Measurements from ENCODE around the gene BNC2. TPM values are rescaled to one million over a fixed set of nuclear protein-coding genes. Genes with fewer than 3 reads are reported as not detected.

The BNC2 gene
- total and polyA plus RNA-seq, 7 experiments from 2014 or later = 0.05 to 1.5 (median 0.59) TPM; not detected in 3

GRCh38 chr9:16901590-16901989 lies 31.1 kb upstream of the BNC2 start:
- peaks cover 0 to 19% (median 5%) of the 10 kb centered on the region in 11 donors for H3K9me3 Mint-ChIP-seq
- DNase-seq = no peak
- ChIA-PET CTCF (no interaction called here), POLR2A (no interaction called here)
- H3K27ac Mint-ChIP-seq = no peak overlapping the region
- no peak for ATAC-seq
- intact Hi-C loops (cut with micrococcal nuclease) = no loop called here
- H3K36me3 ChIP-seq (ENCODE audit: control insufficient read depth in 2 of 3, insufficient read depth in 3 of 3, low read length in 3 of 3) = no peaks in the 10 kb centered on the region
- H3K36me3 Mint-ChIP-seq = peaks cover 0 to 4% (median 0%) of the 10 kb centered on the region in 5 donors
- H3K4me1 Mint-ChIP-seq = peaks cover 0 to 4% (median 0%) of the 10 kb centered on the region in 7 donors
- no peaks in the 10 kb centered on the region for H3K4me1 ChIP-seq (ENCODE audit: control insufficient read depth in 2 of 2, insufficient read depth in 2 of 2, low read length in 2 of 2)
- H3K27me3 Mint-ChIP-seq = no peaks in the 10 kb centered on the region
- no peaks in the 10 kb centered on the region for H3K27me3 ChIP-seq (ENCODE audit: control insufficient read depth in 2 of 2, insufficient read depth in 2 of 2, low read length in 2 of 2)
- H3K4me3 ChIP-seq (ENCODE audit: low read length) = no peak overlapping the region
- no peaks in the 10 kb centered on the region for H3K9me3 ChIP-seq (ENCODE audit: control insufficient read depth in 2 of 3, low read length in 3 of 3)
- no peak overlapping the region for H3K27ac ChIP-seq (ENCODE audit: low read depth, low read length)
- H3K4me3 Mint-ChIP-seq = no peak overlapping the region

GRCh38 chr9:16899606-16900005 lies 29.1 kb upstream of the BNC2 start:
- Histone ChIP-seq H3K4me3 (ENCODE audit: low read length) (no peak overlapping the region), H3K9me3 (ENCODE audit: control insufficient read depth in 2 of 3, low read length in 3 of 3) (no peaks in the 10 kb centered on the region), H3K27me3 (ENCODE audit: control insufficient read depth in 2 of 2, insufficient read depth in 2 of 2, low read length in 2 of 2) (no peaks in the 10 kb centered on the region), H3K36me3 (ENCODE audit: control insufficient read depth in 2 of 3, insufficient read depth in 3 of 3, low read length in 3 of 3) (no peaks in the 10 kb centered on the region), H3K27ac (ENCODE audit: low read depth, low read length) (no peak overlapping the region), H3K4me1 (ENCODE audit: control insufficient read depth in 2 of 2, insufficient read depth in 2 of 2, low read length in 2 of 2) (no peaks in the 10 kb centered on the region)
- POLR2A ChIA-PET = no interaction called here
- Mint-ChIP-seq H3K27ac (no peak overlapping the region), H3K9me3 (peaks cover 2 to 21% (median 7%) of the 10 kb centered on the region in 11 donors), H3K4me1 (peaks cover 0 to 4% (median 0%) of the 10 kb centered on the region in 7 donors), H3K36me3 (peaks cover 0 to 4% (median 0%) of the 10 kb centered on the region in 5 donors), H3K4me3 (no peak overlapping the region), H3K27me3 (no peaks in the 10 kb centered on the region)
- no peak for ATAC-seq
- DNase-seq = no peak
- intact Hi-C loops (cut with micrococcal nuclease) = no loop called here
- CTCF ChIA-PET = no interaction called here

- intact Hi-C loops (cut with micrococcal nuclease) = no loop called here
- H3K27ac ChIP-seq (ENCODE audit: low read depth, low read length) = no peak overlapping the region
- DNase-seq (no peak), ATAC-seq (no peak)
- Mint-ChIP-seq H3K9me3 (peaks cover 2 to 24% (median 8%) of the 10 kb centered on the region in 11 donors), H3K27ac (no peak overlapping the region), H3K4me3 (peak overlapping the region in 1 of 10 donors; percentile 4), H3K36me3 (peaks cover 0 to 4% (median 0%) of the 10 kb centered on the region in 5 donors), H3K27me3 (no peaks in the 10 kb centered on the region), H3K4me1 (peaks cover 0 to 4% (median 0%) of the 10 kb centered on the region in 7 donors)
- no peaks in the 10 kb centered on the region for H3K27me3 ChIP-seq (ENCODE audit: control insufficient read depth in 2 of 2, insufficient read depth in 2 of 2, low read length in 2 of 2)
- CTCF ChIA-PET = interaction anchor here (0.6 kb wide), 1 partner anchor 14 kb away, joined by 6 read pairs; no protein-coding TSS in a partner anchor
- H3K9me3 ChIP-seq (ENCODE audit: control insufficient read depth in 2 of 3, low read length in 3 of 3) = no peaks in the 10 kb centered on the region
- POLR2A ChIA-PET = no interaction called here
- no peaks in the 10 kb centered on the region for H3K4me1 ChIP-seq (ENCODE audit: control insufficient read depth in 2 of 2, insufficient read depth in 2 of 2, low read length in 2 of 2)
- H3K36me3 ChIP-seq (ENCODE audit: control insufficient read depth in 2 of 3, insufficient read depth in 3 of 3, low read length in 3 of 3) = no peaks in the 10 kb centered on the region
- H3K4me3 ChIP-seq (ENCODE audit: low read length) = no peak overlapping the region
These were observed 28.0 kb upstream of the BNC2 start for GRCh38 chr9:16898464-16898863.

- Mint-ChIP-seq H3K9me3 (peaks cover 0 to 15% (median 7%) of the 10 kb centered on the region in 11 donors), H3K27me3 (peaks cover 0 to 6% (median 0%) of the 10 kb centered on the region in 5 donors), H3K36me3 (peaks cover 0 to 1% (median 0%) of the 10 kb centered on the region in 5 donors), H3K4me1 (peaks cover 0 to 11% (median 0%) of the 10 kb centered on the region in 7 donors), H3K27ac (no peak overlapping the region), H3K4me3 (no peak overlapping the region)
- H3K4me3 ChIP-seq (ENCODE audit: low read length) = no peak overlapping the region
- no peak overlapping the region for H3K27ac ChIP-seq (ENCODE audit: low read depth, low read length)
- no peaks in the 10 kb centered on the region for H3K27me3 ChIP-seq (ENCODE audit: control insufficient read depth in 2 of 2, insufficient read depth in 2 of 2, low read length in 2 of 2)
- H3K9me3 ChIP-seq (ENCODE audit: control insufficient read depth in 2 of 3, low read length in 3 of 3) = no peaks in the 10 kb centered on the region
- intact Hi-C loops (cut with micrococcal nuclease) = no loop called here
- no peak for ATAC-seq
- H3K4me1 ChIP-seq (ENCODE audit: control insufficient read depth in 2 of 2, insufficient read depth in 2 of 2, low read length in 2 of 2) = no peaks in the 10 kb centered on the region
- CTCF ChIA-PET = no interaction called here
- H3K36me3 ChIP-seq (ENCODE audit: control insufficient read depth in 2 of 3, insufficient read depth in 3 of 3, low read length in 3 of 3) = no peaks in the 10 kb centered on the region
- POLR2A ChIA-PET = no interaction called here
- no peak for DNase-seq
These were observed 18.1 kb upstream of the BNC2 start for GRCh38 chr9:16888594-16888993.

GRCh38 chr9:16885931-16886330 lies 15.5 kb upstream of the BNC2 start:
- intact Hi-C loops (cut with micrococcal nuclease) = no loop called here

GRCh38 chr9:16884952-16885513 lies 14.6 kb upstream of the BNC2 start:
- POLR2A ChIA-PET = no interaction called here
- ATAC-seq (peak; percentile 75), DNase-seq (no peak)
- H3K27ac Mint-ChIP-seq = no peak overlapping the region
- Histone ChIP-seq H3K27ac (ENCODE audit: low read depth, low read length) (no peak overlapping the region), H3K36me3 (ENCODE audit: control insufficient read depth in 2 of 3, insufficient read depth in 3 of 3, low read length in 3 of 3) (no peaks in the 10 kb centered on the region), H3K9me3 (ENCODE audit: control insufficient read depth in 2 of 3, low read length in 3 of 3) (no peaks in the 10 kb centered on the region), H3K27me3 (ENCODE audit: control insufficient read depth in 2 of 2, insufficient read depth in 2 of 2, low read length in 2 of 2) (no peaks in the 10 kb centered on the region), H3K4me3 (ENCODE audit: low read length) (no peak overlapping the region), H3K4me1 (ENCODE audit: control insufficient read depth in 2 of 2, insufficient read depth in 2 of 2, low read length in 2 of 2) (no peaks in the 10 kb centered on the region)
- H3K36me3 Mint-ChIP-seq = peaks cover 0 to 8% (median 0%) of the 10 kb centered on the region in 5 donors
- CTCF ChIA-PET = no interaction called here
- H3K9me3 Mint-ChIP-seq = peaks cover 2 to 24% (median 15%) of the 10 kb centered on the region in 11 donors
- H3K4me1 Mint-ChIP-seq = peaks cover 0 to 13% (median 0%) of the 10 kb centered on the region in 7 donors
- H3K4me3 Mint-ChIP-seq = peak overlapping the region in 1 of 10 donors; percentile 3
- intact Hi-C loops (cut with micrococcal nuclease) = no loop called here
- H3K27me3 Mint-ChIP-seq = peaks cover 0 to 11% (median 0%) of the 10 kb centered on the region in 5 donors

More at GRCh38 chr9:16885931-16886330, 15.5 kb upstream of the BNC2 start:
- H3K27ac ChIP-seq (ENCODE audit: low read depth, low read length) = no peak overlapping the region
- no peak for DNase-seq
- H3K4me1 ChIP-seq (ENCODE audit: control insufficient read depth in 2 of 2, insufficient read depth in 2 of 2, low read length in 2 of 2) = no peaks in the 10 kb centered on the region
- Mint-ChIP-seq H3K4me1 (peaks cover 0 to 11% (median 0%) of the 10 kb centered on the region in 7 donors), H3K36me3 (peaks cover 0 to 8% (median 0%) of the 10 kb centered on the region in 5 donors), H3K9me3 (peaks cover 2 to 24% (median 10%) of the 10 kb centered on the region in 11 donors), H3K27ac (no peak overlapping the region), H3K27me3 (peaks cover 0 to 11% (median 0%) of the 10 kb centered on the region in 5 donors), H3K4me3 (no peak overlapping the region)
- no peak overlapping the region for H3K4me3 ChIP-seq (ENCODE audit: low read length)
- H3K9me3 ChIP-seq (ENCODE audit: control insufficient read depth in 2 of 3, low read length in 3 of 3) = no peaks in the 10 kb centered on the region
- H3K36me3 ChIP-seq (ENCODE audit: control insufficient read depth in 2 of 3, insufficient read depth in 3 of 3, low read length in 3 of 3) = no peaks in the 10 kb centered on the region
- CTCF ChIA-PET = no interaction called here
- ATAC-seq = no peak
- no peaks in the 10 kb centered on the region for H3K27me3 ChIP-seq (ENCODE audit: control insufficient read depth in 2 of 2, insufficient read depth in 2 of 2, low read length in 2 of 2)
- POLR2A ChIA-PET = no interaction called here

- ChIA-PET CTCF (interaction anchor here (0.6 to 0.7 kb wide), 3 partner anchors 14 to 1196 kb away, joined by 3 to 6 read pairs (median 3); no protein-coding TSS in a partner anchor), POLR2A (no interaction called here)
- Mint-ChIP-seq H3K27me3 (peaks cover 0 to 11% (median 0%) of the 10 kb centered on the region in 5 donors), H3K27ac (no peak overlapping the region), H3K9me3 (peaks cover 2 to 24% (median 15%) of the 10 kb centered on the region in 11 donors), H3K4me1 (peaks cover 0 to 13% (median 0%) of the 10 kb centered on the region in 7 donors), H3K36me3 (peaks cover 0 to 8% (median 0%) of the 10 kb centered on the region in 5 donors), H3K4me3 (no peak overlapping the region)
- Histone ChIP-seq H3K36me3 (ENCODE audit: control insufficient read depth in 2 of 3, insufficient read depth in 3 of 3, low read length in 3 of 3) (no peaks in the 10 kb centered on the region), H3K27ac (ENCODE audit: low read depth, low read length) (no peak overlapping the region), H3K4me3 (ENCODE audit: low read length) (no peak overlapping the region), H3K9me3 (ENCODE audit: control insufficient read depth in 2 of 3, low read length in 3 of 3) (no peaks in the 10 kb centered on the region), H3K4me1 (ENCODE audit: control insufficient read depth in 2 of 2, insufficient read depth in 2 of 2, low read length in 2 of 2) (no peaks in the 10 kb centered on the region), H3K27me3 (ENCODE audit: control insufficient read depth in 2 of 2, insufficient read depth in 2 of 2, low read length in 2 of 2) (no peaks in the 10 kb centered on the region)
- DNase-seq (no peak), ATAC-seq (peak; percentile 61)
- intact Hi-C loops (cut with micrococcal nuclease) = no loop called here
These were observed 13.9 kb upstream of the BNC2 start for GRCh38 chr9:16884373-16884772.

Data from naive thymus-derived CD4-positive, alpha-beta T cell (primary cell).